Medulla oblongata (tissue), 1 donor: ENCODE results near the gene FAM32A.

Source experiments
- DNase-seq: peaks from one replicate; pipeline ENCODE4 v3.0.0-alpha.2; 2015; ENCODE audit errors: extremely low spot score

The FAM32A gene

GRCh38 chr19:16225279-16226183 lies 40.3 kb downstream of the FAM32A start:
- no peak for DNase-seq

GRCh38 chr19:16226184-16226591 lies 41.0 kb downstream of the FAM32A start:
- no peak for DNase-seq

- DNase-seq, result no peak
Measured at GRCh38 chr19:16226878-16227836, 41.9 kb downstream of the FAM32A start.

- no peak for DNase-seq
Measured at GRCh38 chr19:16227837-16228636, 42.8 kb downstream of the FAM32A start.

GRCh38 chr19:16228637-16229321 lies 43.6 kb downstream of the FAM32A start:
- DNase-seq, result no peak

- DNase-seq, result no peak
Measured at GRCh38 chr19:16229322-16229641, 44.1 kb downstream of the FAM32A start.

GRCh38 chr19:16232127-16232526 lies 46.9 kb downstream of the FAM32A start:
- DNase-seq, result no peak

GRCh38 chr19:16232568-16232967 lies 47.4 kb downstream of the FAM32A start:
- DNase-seq, result no peak

GRCh38 chr19:16233081-16233776 lies 48.0 kb downstream of the FAM32A start:
- DNase-seq, result no peak

GRCh38 chr19:16233836-16234551 lies 48.8 kb downstream of the FAM32A start:
- DNase-seq, result no peak

GRCh38 chr19:16234552-16235445 lies 49.6 kb downstream of the FAM32A start:
- DNase-seq, result no peak

GRCh38 chr19:16235811-16236652 lies 50.8 kb downstream of the FAM32A start:
- DNase-seq, result no peak
